Fibroblast of peridontal ligament (primary cell): ENCODE data around the gene WEE1.
"Not testable (repeated sequence)": the region's sequence is repeated elsewhere in the genome, so short reads cannot be mapped to it uniquely, and the experiment has no call there.

ENCODE experiments used
- DNase-seq: peaks from one replicate; pipeline ENCODE4 v3.0.0-alpha.2; 2010; ENCODE audit errors: extremely low read depth

The WEE1 gene

DNA sequence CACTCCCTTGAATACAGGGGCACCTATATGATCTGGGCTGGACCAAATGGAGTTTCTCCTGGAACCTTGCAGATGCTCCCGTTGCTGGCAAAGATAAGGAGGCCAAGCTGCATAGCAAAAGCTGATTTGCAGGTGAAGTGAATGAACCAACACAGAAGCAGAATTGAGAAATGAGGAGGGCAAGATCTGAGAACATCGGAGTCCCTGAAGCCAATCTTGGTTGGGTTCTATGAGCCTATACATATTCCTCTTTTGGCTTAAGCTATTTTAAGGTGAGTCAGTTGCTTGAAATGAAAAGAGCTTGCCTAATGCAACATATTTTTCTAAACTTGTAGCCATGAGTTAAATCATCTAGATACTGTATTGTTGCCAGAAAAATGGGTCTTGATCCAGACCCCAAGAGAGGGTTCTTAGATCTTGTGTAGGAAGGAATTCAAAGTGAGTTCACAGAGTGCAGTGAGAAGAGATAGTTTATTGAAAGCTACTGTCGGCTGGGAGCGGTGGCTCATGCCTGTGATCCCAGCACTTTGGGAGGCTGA is 23.5 kb downstream of the WEE1 start:
- no peak for DNase-seq

- DNase-seq: no peak
Observed at GRCh38 chr11:9600166-9600565, 26.7 kb downstream of the WEE1 start.

GRCh38 chr11:9600644-9601036 is 27.2 kb downstream of the WEE1 start:
- no peak for DNase-seq

GRCh38 chr11:9601037-9601875 is 27.8 kb downstream of the WEE1 start:
- peak; percentile 88 for DNase-seq

- no peak for DNase-seq
Observed at GRCh38 chr11:9601876-9602199, 28.4 kb downstream of the WEE1 start.

DNA sequence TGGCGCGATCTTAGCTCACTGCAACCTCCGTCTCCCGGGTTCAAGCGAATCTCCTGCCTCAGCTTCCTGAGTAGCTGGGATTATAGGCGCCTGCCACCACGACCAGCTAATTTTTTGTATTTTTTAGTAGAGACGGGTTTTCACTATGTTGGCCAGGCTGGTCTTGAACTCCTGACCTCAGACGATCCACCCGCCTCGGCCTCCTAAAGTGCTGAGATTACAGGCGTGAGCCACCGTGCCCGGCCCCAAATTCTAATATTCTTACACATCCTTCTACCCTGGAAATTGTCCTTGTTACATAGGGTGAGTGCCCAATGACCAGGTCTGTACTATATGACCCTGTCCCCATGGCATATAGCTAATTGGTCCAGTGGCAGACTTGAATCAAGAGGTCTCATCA is 29.7 kb downstream of the WEE1 start:
- not testable (repeated sequence) for DNase-seq

DNA sequence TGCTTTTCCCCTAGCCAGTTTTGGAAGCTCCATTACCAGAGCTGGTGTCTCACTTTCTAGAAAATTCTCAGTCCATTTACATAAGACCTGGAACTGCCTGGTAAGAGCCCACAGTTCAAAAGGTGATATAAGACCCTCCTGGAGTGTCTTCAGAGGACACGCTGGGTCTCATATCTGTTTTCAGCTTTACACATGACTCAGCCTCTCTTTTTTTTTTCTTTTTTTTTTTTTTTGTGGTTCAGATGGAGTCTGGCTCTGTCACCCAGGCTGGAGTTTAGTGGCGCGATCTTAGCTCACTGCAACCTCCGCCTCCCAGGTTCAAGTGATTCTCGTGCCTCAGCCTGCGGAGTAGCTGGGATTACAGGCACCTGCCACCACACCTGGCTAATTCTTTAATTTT is 30.7 kb downstream of the WEE1 start:
- DNase-seq: no peak

DNA sequence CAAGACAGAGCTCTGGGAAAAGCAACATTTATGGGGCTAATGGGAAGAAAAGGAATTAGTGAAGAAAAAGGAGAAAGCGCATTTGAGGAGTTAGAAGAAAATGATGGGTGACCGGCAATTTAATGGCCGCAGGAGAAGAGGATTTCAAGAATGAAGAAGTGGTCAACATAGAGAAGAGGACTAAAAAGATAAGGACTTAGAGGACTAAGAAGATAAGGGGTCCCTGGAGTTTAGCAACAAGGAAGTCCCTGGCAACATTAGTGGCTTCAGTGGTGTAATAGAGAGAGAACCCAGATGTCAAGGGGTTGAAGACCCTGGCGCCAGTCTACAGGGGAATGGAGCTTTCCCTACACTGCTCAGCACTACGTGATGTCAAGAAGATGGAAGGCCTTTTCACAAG is 32.3 kb downstream of the WEE1 start:
- no peak for DNase-seq

GRCh38 chr11:9606809-9607510 is 33.5 kb downstream of the WEE1 start:
- DNase-seq: no peak

DNA sequence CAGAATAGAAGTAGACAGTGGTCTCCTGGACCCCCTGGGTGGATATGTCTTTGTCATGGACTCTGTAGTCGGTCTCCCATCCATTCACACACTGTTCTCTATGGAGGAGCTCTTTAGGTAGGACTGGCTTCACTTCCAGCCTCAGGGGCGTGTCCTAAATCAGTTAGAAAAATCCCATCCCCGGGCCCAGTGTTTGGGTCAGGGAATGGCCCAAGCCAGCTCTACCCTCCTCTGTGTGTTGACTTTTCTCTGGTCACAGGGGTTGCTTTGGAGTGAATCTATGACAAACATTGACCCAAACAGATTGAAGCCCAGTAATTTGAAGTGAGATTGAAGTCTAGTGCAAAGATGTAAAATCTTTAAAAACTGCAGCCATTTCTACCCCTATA is 34.0 kb downstream of the WEE1 start:
- no peak for DNase-seq

DNA sequence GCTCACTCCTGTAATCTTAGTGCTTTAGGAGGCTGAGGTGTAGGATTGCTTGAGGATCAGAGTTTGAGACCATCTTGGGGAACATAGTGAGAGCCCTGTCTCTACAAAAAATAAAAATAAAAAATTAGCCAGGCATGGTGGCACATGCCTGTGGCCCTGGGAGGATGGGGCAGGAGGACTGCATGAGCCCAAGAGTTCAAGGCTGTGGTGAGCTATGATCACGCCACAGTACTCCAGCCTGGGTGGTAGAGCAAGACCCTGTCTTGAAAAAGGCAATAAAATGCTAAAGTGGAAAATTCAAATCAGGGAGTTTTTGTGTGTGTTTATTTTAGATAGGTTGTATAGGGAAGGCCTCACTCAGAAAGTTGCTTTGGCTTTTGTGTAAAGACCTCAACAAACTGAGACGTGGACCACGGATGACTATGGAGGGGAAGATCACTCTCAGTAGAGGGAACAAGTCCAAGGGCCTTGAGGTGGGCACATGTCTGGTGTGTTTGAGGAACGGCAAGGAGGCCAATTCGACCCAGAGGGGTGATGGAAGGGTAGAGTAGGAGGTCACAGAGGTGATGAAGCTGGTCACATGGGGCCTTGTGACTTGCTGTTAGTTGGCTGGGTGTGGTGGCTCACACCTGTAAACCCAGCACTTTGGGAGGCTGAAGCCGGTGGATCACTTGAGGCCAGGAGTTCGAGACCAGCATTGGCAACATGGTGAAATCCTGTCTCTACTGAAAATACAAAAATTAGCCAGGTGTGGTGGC is 35.7 kb downstream of the WEE1 start:
- no peak for DNase-seq

DNA sequence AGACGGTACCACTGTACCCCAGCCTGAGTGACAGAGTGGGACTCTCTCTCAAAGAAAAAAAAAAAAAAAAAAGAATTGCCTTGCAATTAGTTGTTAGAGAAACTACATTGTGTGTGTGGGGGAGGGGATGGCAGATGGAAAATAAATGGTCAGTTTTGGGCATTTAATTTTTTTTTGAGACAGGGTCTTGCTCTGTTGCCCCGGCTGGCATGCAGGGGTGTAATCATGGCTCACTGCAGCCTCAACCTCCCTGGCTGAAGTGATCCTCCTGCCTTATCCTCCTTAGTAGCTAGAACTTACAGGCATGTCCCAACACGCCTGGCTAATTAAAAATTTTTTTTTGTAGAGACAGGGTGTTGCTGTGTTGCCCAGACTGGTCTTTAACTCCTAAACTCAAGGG is 36.4 kb downstream of the WEE1 start:
- no peak for DNase-seq

- DNase-seq: peak; percentile 99
Observed at GRCh38 chr11:9613118-9613829, 39.8 kb downstream of the WEE1 start.

GRCh38 chr11:9613830-9614762 is 40.6 kb downstream of the WEE1 start:
- DNase-seq: peak; percentile 73

DNA sequence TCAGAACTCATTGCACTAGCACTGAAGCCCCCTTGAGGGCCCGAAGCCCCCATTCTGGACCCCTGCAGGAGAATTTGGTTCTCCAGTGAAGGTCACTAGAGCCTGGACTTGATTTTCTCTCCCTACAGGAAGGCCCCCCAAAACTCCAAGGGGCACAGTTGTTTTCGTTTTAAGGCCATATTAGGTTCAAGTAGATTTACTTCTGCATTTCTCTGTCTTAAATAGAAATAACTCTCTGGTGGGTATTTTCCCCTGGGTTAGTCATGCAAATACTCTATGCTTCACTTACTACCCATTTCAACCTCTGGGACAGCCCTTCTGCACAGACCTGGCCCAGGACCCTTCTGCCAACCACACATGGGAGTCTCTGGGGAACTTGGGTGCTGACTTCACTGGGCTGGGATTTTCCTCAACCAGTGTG is 41.6 kb downstream of the WEE1 start:
- peak; percentile 23 for DNase-seq

DNA sequence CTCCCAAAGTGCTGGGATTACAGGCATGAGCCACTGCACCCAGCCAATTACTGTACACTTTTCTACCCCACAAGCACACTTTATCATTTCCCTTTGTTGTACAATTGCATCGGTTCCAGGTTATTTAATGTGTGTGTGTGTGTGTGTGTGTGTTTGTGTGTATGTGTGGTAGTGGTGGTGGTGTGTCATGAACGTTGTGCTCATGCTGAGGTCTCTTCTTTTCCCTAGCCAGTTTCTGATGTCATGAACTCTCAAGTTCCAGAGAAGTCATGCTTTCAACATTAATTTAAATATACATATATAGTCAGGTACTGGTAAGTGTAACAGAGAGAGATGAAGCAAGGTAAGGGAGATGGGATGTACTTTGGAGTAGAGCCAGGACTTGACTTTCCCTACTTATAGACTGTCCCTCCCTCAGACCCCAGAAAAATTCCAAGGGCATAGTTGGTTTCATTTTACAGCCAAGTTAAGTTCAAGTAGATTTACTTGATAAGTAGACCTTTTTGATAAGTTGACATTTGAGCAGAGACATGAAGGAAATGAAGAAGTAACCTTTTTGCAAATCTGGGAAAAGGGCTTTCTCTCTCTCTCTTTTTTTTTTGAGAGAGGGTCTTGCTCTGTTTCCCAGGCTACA is 42.7 kb downstream of the WEE1 start:
- DNase-seq: peak; percentile 37

DNA sequence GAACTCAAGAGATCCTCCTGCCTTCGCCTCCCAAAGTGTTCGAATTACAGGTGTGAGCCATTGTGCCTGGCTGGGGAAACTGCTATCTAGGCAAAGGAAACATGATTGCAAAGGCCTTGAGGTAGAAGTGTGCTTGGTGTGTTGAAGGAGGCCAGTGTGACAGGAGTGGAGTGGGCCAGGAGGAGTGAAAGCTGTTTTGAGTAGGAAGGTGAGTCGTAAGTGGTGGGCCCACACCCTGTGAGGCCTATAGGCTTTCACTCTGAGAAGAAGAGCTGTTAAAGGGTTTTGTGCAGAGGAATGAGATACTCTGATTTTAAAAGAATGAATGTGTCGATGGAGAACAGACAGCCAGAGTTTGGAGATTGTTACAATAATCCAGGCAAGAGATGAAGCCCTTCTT is 43.4 kb downstream of the WEE1 start:
- no peak for DNase-seq

DNA sequence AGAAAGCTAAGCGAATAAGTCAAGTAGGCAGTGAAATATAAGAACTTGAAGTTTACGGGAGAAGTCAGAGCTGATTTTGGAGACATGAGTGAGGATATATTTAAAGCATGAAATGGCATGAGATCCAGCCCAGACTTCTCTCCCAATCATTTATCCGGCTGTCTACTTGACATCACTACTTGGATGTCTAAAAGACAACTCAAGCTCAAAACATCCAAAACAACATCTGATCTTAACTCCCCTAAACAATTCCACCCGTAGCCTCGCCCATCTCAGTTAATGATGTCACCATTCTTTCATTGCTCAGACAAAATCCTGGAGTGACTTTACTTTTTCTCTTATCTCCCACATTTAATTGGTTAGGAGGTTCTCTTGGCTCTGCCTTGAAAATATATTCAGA is 44.5 kb downstream of the WEE1 start:
- DNase-seq: peak; percentile 88

DNA sequence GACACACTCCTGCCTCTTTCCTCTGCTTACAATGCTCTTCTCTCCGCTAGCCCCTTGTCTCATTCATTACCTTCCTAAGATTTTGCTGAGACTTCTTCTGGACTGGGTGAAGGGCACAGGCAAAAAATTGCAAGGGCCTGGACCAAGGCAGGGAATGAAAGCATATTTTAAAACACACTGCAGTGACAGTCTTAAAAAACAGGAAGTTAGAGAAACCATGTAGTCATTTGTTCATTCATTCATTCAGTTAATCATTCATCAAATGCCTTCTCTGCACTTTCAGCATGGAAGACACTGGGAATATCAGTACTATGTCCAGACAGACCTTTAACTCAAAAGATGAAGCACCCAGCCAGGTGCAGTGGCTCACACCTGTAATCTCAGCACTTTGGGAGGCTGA is 45.5 kb downstream of the WEE1 start:
- DNase-seq: no peak

- no peak for DNase-seq
Observed at GRCh38 chr11:9619971-9620370, 46.5 kb downstream of the WEE1 start.
